WI38 (cell line): ENCODE measurements around the gene ABCF2.

Experiments used
- H3K4me3 ChIP-seq: 2 replicates; pipeline ENCODE4 v1.5.1; 2011; ENCODE audit warnings: low read depth, mild to moderate bottlenecking, control low read depth, low read length
- CTCF ChIP-seq: IDR thresholded peaks from 2 replicates; pipeline ENCODE4 v1.5.1; 2012; ENCODE audit warnings: low read depth, mild to moderate bottlenecking, control low read depth, low read length

The ABCF2 gene

GRCh38 chr7:151252561-151252835, 25.5 kb upstream of the ABCF2 start:
- peak overlapping the region; percentile 67 for H3K4me3 ChIP-seq
- no peak for TF ChIP-seq CTCF

GRCh38 chr7:151251689-151252560, 24.9 kb upstream of the ABCF2 start:
- H3K4me3 ChIP-seq: peak overlapping the region; percentile 67
- TF ChIP-seq CTCF: no peak

GRCh38 chr7:151251328-151251688, 24.3 kb upstream of the ABCF2 start:
- no peak for TF ChIP-seq CTCF
- peak overlapping the region; percentile 53 for H3K4me3 ChIP-seq

- no peak overlapping the region for H3K4me3 ChIP-seq
- TF ChIP-seq CTCF: no peak
These were observed 23.5 kb upstream of the ABCF2 start for GRCh38 chr7:151250181-151251132.

GRCh38 chr7:151249732-151250072, 22.7 kb upstream of the ABCF2 start:
- no peak for TF ChIP-seq CTCF
- H3K4me3 ChIP-seq: no peak overlapping the region

- peak overlapping the region; percentile 74 for H3K4me3 ChIP-seq
- TF ChIP-seq CTCF: no peak
These were observed 22.2 kb upstream of the ABCF2 start for GRCh38 chr7:151249034-151249731.
